HG02885 (cell line): Measurements from ENCODE around the gene PCNA.
A peak's percentile ranks its signal among the peaks of the same experiment; 100 is the strongest.

Experiments
- ATAC-seq: cut with Tn5 transposase; IDR thresholded peaks from one replicate; pipeline ENCODE4 v1.9.1; 2021; ENCODE audit warnings: mild to moderate bottlenecking; ENCODE audit not compliant: unreplicated experiment, poor library complexity

Gene PCNA

GRCh38 chr20:5119435-5120184 is at the start of gene PCNA:
TSS of gene PCNA (minus strand) at chr20:5119958. CDS start at chr20:5119798, 160 bp downstream.
- ATAC-seq, result peak; percentile 92

GRCh38 chr20:5168651-5169396 is 49.1 kb upstream of the PCNA start:
- ATAC-seq, result no peak

- no peak for ATAC-seq
These were observed 45.2 kb upstream of the PCNA start for GRCh38 chr20:5164645-5165625.

GRCh38 chr20:5161536-5162164 is 41.9 kb upstream of the PCNA start:
- no peak for ATAC-seq

GRCh38 chr20:5160882-5161281 is 41.1 kb upstream of the PCNA start:
- no peak for ATAC-seq

- ATAC-seq, result no peak
These were observed 40.2 kb upstream of the PCNA start for GRCh38 chr20:5159928-5160327.

- ATAC-seq, result no peak
These were observed 37.1 kb upstream of the PCNA start for GRCh38 chr20:5156675-5157448.

- no peak for ATAC-seq
These were observed 35.6 kb upstream of the PCNA start for GRCh38 chr20:5155404-5155803.

- ATAC-seq, result no peak
These were observed 34.8 kb upstream of the PCNA start for GRCh38 chr20:5154543-5154925.

- ATAC-seq, result no peak
These were observed 34.1 kb upstream of the PCNA start for GRCh38 chr20:5153612-5154542.

GRCh38 chr20:5153152-5153467 is 33.4 kb upstream of the PCNA start:
- no peak for ATAC-seq

- ATAC-seq, result no peak
These were observed 30.7 kb upstream of the PCNA start for GRCh38 chr20:5150226-5151076.

- ATAC-seq, result no peak
These were observed 30.1 kb upstream of the PCNA start for GRCh38 chr20:5149892-5150225.

- ATAC-seq, result no peak
These were observed 28.8 kb upstream of the PCNA start for GRCh38 chr20:5148581-5148980.

GRCh38 chr20:5146871-5147592 is 27.3 kb upstream of the PCNA start:
- ATAC-seq, result no peak

GRCh38 chr20:5146099-5146668 is 26.4 kb upstream of the PCNA start:
- no peak for ATAC-seq
